Motor neuron (in vitro differentiated cells): ENCODE data around the gene ACOX3. TPM values are rescaled to one million over a fixed set of nuclear protein-coding genes. Genes with fewer than 3 reads are reported as not detected.
A peak's percentile ranks its signal among the peaks of the same experiment; 100 is the strongest.

Experiments
- ATAC-seq, 8 experiments: fragments of 200-7000 bp; cut with Tn5 transposase; replicated peaks in 6 of 8; 2 replicates each; pipeline ENCODE4 v1.8.0; 2021; ENCODE audit warnings: mild to moderate bottlenecking in 8 of 8, moderate library complexity in 8 of 8
- H3K27ac ChIP-seq, 2 donors: fragments of 250-450 bp; sonication (Bioruptor Pico); 2 replicates each; pipeline ENCODE4 v1.9.0; 2021; ENCODE audit warnings: antibody characterized with exemption in 2 of 2, mild to moderate bottlenecking in 2 of 2, moderate library complexity in 1 of 2
- H3K4me1 ChIP-seq, 2 donors: fragments of 250-450 bp; sonication (Bioruptor Pico); replicated peaks in 1 of 2; 2 replicates each; pipeline ENCODE4 v1.6.1; 2021; ENCODE audit warnings: antibody characterized with exemption in 2 of 2, mild to moderate bottlenecking in 2 of 2, moderate library complexity in 1 of 2
- H3K4me3 ChIP-seq, 5 donors: fragments of 250-450 bp; sonication (Bioruptor Pico); 2 replicates each; pipeline ENCODE4 v1.9.0; 2021; ENCODE audit warnings: antibody characterized with exemption in 5 of 5, mild to moderate bottlenecking in 5 of 5, moderate library complexity in 4 of 5
- WGBS, 10 experiments: fragments of 450-650 bp; shearing (Covaris generic); methylation state at CpG; one replicate each; pipeline ENCODE4 v1.0.0; 2022; 5-methylcytosine and 5-hydroxymethylcytosine counted together
- in situ Hi-C, 9 experiments: fragments of 400-800 bp; cut with MboI; loops; one replicate each; pipeline ENCODE4 v1.15.0; 2021; ENCODE audit warnings: low sequenced_read_pairs in 9 of 9, low pct_unique_long_range_greater_than_20kb in 2 of 9; ENCODE audit not compliant: unreplicated experiment in 9 of 9
- total RNA-seq, 8 experiments: library from RNA; unstranded; fragments of 300-600 nt; gene quantifications; 2 replicates each; pipeline versions ENCODE4 v1.2.3 to v1.2.4, GENCODE V29; 2022

The ACOX3 gene
- total RNA-seq, 8 experiments from 2014 or later: 6.9 to 19.7 (median 12.6) TPM

DNA sequence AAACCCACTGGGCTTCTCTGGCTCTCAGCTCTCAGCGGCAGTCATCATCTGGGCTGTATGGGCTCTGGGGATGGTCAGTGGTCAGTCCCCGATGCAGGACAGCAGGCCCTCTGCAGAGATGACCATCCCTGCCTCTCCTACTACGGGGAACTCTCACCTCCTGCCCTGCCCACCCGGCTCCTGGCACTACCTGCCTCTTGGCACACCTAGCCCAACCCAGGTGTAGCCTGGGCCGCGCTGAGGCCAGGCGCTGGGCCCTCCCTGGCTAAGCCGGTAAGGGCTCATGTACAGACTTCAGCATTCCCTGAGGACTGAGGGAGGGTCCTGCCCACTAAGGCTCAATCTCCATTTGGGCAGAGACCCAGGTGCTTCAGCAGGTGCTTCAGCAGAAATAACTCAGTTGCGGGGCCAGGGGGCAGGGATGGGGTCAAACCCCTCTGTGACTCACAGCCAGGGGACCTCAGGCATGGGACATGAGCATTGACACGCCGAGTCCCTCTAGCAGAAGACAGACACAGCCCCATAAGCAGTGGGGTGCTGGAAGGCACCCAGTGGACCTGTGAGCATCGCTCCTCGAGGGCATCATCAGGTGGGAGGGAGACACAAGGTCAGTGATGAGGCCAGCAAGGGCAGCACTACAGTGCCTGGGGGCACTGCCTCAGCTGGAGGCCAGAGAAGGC is 71.0 kb downstream of the ACOX3 start:
- no peak overlapping the region for H3K4me3 ChIP-seq
- in situ Hi-C loops: no loop called here
- no peak overlapping the region for H3K27ac ChIP-seq
- ATAC-seq: no peak
- H3K4me1 ChIP-seq: peaks cover 0 to 9% of the 10 kb centered on the region in 2 donors
- 87 to 93% methylated on average over 3 of the region's 13 CpGs; no CpG with 5 or more reads in 8 of the 10 experiments for WGBS, 10 experiments

- in situ Hi-C loops: no loop called here
- H3K4me3 ChIP-seq: no peak overlapping the region
- no peak overlapping the region for H3K27ac ChIP-seq
- no peak for ATAC-seq
- 100% methylated on average over 1 of the region's 12 CpGs; no CpG with 5 or more reads in 8 of the 10 experiments for WGBS, 10 experiments
- H3K4me1 ChIP-seq: peaks cover 0 to 9% of the 10 kb centered on the region in 2 donors
Observed at GRCh38 chr4:8368998-8369397, 71.5 kb downstream of the ACOX3 start.

DNA sequence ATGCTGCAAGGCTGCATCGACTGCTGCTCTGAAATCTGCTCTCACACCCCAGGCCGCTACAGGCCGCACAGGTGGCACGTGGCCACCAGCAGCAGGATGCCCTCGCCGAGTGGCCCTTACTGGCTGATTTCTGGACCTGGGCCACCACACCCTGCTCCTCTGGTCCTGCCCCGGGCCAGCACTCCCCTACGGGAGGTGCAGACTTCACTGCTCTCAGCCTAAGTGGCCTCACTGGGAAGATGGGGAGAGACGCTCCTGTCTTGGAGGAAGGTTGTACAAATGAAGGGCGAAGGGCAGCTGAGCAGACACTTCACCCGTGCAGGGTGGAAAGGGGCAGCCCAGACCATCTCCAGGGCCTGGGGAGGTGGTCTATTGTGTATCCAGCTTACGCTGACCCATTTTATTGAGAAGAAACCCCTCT is 72.5 kb downstream of the ACOX3 start:
- H3K4me1 ChIP-seq: peaks cover 0 to 9% of the 10 kb centered on the region in 2 donors
- in situ Hi-C loops: no loop called here
- 93 to 100% (median 100%) methylated on average over 2 to 8 of the region's 12 CpGs; no CpG with 5 or more reads in 7 of the 10 experiments for WGBS, 10 experiments
- no peak overlapping the region for H3K4me3 ChIP-seq
- no peak for ATAC-seq
- H3K27ac ChIP-seq: no peak overlapping the region

DNA sequence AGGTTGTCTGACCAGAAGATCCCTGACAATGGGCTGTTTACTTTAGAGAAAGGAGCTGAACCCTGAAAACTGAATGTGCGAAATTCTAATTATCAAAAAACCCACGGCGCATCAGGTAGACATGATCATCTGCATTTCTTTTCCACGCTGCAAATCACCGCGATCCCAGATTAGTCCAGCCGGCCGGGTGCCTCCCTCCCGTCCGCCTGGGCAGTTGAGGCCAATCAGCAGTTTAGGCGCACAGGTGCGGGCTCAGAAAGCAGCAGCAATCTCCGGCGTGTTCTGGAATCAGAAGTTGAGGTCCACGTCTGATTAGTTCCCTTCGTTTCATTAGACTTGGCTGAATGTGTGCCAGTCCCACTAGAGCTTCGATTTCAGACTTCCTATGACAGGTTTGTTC is 73.9 kb downstream of the ACOX3 start:
- peaks cover 0 to 6% of the 10 kb centered on the region in 2 donors for H3K4me1 ChIP-seq
- ATAC-seq: no peak
- no peak overlapping the region for H3K27ac ChIP-seq
- in situ Hi-C loops: no loop called here
- H3K4me3 ChIP-seq: no peak overlapping the region
- WGBS, 10 experiments: 83 to 100% (median 90%) methylated on average over 1 to 13 of the region's 17 CpGs; no CpG with 5 or more reads in 1 of the 10 experiments

DNA sequence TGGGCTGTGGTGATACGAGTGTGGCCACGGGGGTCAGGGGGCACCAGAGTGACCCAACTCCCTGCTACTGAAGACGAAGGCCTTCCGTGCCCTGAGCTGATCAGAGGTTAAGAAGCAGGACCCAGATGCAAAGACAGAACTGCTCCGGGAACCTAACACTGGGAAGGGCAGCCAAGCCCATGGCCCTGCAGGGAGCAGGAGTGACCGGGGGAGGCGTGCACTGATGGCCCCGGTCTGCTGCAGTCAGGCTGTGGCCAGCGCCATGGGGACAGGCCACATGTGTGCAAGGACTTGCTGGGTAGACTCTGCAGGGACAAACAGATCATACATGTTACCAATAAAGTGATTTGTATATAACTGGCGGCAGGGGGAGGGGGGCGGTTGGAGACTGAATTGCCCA is 74.6 kb downstream of the ACOX3 start:
- 66 to 100% (median 92%) methylated on average over 1 to 7 of the region's 11 CpGs; no CpG with 5 or more reads in 2 of the 10 experiments for WGBS, 10 experiments
- no peak overlapping the region for H3K4me3 ChIP-seq
- no peak overlapping the region for H3K27ac ChIP-seq
- H3K4me1 ChIP-seq: peaks cover 0 to 4% of the 10 kb centered on the region in 2 donors
- peak in 1 of 8 experiments; percentile 10 for ATAC-seq
- in situ Hi-C loops: no loop called here

- in situ Hi-C loops: no loop called here
- no peak for ATAC-seq
Observed at GRCh38 chr4:8365353-8365752, 75.2 kb downstream of the ACOX3 start.

GRCh38 chr4:8364848-8365350 is 75.6 kb downstream of the ACOX3 start:
- 87 to 100% (median 100%) methylated on average over 1 to 3 of the region's 12 CpGs; no CpG with 5 or more reads in 3 of the 10 experiments for WGBS, 10 experiments
- in situ Hi-C loops: no loop called here
- no peak overlapping the region for H3K4me3 ChIP-seq
- no peak for ATAC-seq
- H3K4me1 ChIP-seq: no peaks in the 10 kb centered on the region
- no peak overlapping the region for H3K27ac ChIP-seq

More at GRCh38 chr4:8365353-8365752, 75.2 kb downstream of the ACOX3 start:
- no peaks in the 10 kb centered on the region for H3K4me1 ChIP-seq
- no peak overlapping the region for H3K27ac ChIP-seq
- no peak overlapping the region for H3K4me3 ChIP-seq
- 60 to 100% (median 100%) methylated on average over 1 to 9 of the region's 13 CpGs; no CpG with 5 or more reads in 3 of the 10 experiments for WGBS, 10 experiments

DNA sequence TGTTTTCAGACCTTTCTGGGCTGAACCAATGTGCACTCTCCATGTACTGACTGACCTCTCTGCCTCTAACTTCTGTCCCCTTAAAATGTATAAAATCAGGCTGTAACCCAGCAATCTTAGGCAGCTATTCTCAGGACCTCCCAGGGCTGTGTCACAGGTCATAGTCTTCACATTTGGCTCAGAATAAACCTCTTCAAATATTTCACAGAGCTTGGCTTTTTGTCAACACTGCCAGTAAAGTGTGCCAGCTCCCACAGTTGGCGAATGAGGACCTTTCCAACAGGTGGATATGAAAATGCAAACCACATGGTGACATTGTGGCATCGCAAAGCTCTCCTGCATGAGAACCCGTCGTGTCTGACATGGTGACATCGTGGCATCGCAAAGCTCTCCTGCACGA is 76.4 kb downstream of the ACOX3 start:
- ATAC-seq: no peak
- H3K4me3 ChIP-seq: no peak overlapping the region
- 73 to 100% (median 83%) methylated on average over 1 to 7 of the region's 7 CpGs; no CpG with 5 or more reads in 3 of the 10 experiments for WGBS, 10 experiments
- no peak overlapping the region for H3K27ac ChIP-seq
- in situ Hi-C loops: no loop called here
- H3K4me1 ChIP-seq: no peaks in the 10 kb centered on the region

DNA sequence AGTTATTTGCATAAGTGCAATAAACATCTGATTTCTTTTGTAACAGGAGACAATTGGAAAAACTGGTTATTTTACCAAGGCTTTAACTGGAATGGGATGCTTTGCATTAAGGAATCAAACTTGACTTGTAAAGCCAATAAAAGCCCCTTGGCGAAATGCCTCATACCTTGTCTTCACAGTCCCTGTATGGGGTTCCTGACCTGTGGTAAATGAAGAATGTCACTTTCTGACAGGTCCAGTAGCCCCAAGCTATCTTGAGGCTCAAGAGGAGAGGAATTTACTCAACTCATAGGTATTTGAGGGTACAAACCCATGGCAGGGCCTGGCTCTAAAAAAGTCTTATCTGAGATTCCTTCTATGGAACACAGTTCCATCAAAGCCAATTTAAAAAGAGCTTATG is 78.0 kb downstream of the ACOX3 start:
- WGBS, 10 experiments: 0 to 100% (median 90%) methylated on average over 1 of the region's 1 CpG; no CpG with 5 or more reads in 3 of the 10 experiments
- H3K27ac ChIP-seq: no peak overlapping the region
- in situ Hi-C loops: no loop called here
- peaks cover 12 to 14% of the 10 kb centered on the region in 2 donors for H3K4me1 ChIP-seq
- H3K4me3 ChIP-seq: no peak overlapping the region
- no peak for ATAC-seq

DNA sequence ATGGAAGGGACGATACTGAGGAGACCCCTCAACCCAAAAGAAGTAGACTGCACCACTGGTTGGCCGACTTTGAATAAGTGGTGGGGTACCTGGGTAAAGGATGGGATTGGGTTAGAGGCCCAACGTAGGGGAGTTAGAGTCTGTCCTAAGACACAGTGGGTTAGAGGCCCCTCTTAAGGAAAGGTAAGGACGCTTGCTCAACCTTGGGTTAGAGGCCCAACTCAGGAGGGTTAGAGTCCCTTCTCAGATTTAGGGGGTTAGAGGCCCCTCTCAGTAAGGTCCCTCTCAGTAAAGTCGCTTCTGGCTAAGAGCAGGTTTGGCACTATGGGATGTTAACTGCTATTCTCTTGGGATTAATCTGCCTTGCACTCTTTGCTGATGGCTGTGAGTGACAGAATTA is 81.3 kb downstream of the ACOX3 start:
- Histone ChIP-seq H3K4me3 (no peak overlapping the region), H3K27ac (no peak overlapping the region), H3K4me1 (peaks cover 15 to 20% of the 10 kb centered on the region in 2 donors)
- no peak for ATAC-seq
- in situ Hi-C loops: no loop called here
- WGBS, 10 experiments: 33 to 100% (median 75%) methylated on average over 1 to 3 of the region's 5 CpGs

DNA sequence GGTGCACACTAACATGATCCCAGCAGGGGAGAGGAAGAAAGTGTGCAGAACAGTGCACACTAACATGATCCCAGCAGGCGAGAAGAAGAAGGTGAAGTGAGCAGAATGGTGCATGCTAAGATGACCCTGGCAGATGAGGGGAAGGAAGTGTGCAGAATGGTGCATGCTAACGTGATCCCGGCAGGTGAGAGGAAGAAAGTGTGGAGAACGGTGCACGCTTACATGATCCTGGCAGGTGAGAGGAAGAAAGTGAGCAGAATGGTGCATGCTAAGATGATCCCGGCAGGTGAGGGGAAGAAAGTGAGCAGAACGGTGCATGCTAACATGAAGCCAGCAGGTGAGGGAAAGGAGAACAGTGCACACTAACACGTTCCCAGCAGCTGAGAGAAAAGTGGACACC is 83.7 kb downstream of the ACOX3 start:
- ATAC-seq: no peak
- 79 to 93% (median 90%) methylated on average over 3 to 8 of the region's 8 CpGs; no CpG with 5 or more reads in 2 of the 10 experiments for WGBS, 10 experiments
- Histone ChIP-seq H3K4me1 (peaks cover 20 to 26% of the 10 kb centered on the region in 2 donors), H3K27ac (no peak overlapping the region), H3K4me3 (no peak overlapping the region)
- in situ Hi-C loops: no loop called here

- no peak for ATAC-seq
- Histone ChIP-seq H3K27ac (no peak overlapping the region), H3K4me3 (no peak overlapping the region), H3K4me1 (peaks cover 22 to 33% of the 10 kb centered on the region in 2 donors)
- 5 to 82% (median 67%) methylated on average over 2 to 8 of the region's 8 CpGs for WGBS, 10 experiments
- in situ Hi-C loops: no loop called here
Observed at GRCh38 chr4:8355864-8356565, 84.5 kb downstream of the ACOX3 start.

DNA sequence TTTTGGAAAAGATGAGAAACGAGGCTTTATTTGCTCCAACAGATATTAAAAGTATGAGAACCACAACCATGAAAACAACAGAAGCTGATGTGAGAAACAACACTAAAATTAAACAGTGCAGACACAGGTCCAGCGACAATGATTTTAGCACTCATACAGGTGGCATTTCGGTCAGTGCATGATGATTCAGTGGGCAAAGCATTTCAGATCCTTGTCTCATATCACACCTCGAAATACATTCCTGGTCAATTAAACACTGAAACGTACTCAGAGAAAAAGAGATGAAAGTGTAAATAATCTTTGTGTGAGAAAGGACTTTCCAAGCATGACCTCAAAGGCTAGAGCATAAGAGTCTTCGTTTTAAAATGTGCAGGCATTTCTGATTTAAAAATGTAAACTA is 85.2 kb downstream of the ACOX3 start:
- no peak for ATAC-seq
- in situ Hi-C loops: no loop called here
- Histone ChIP-seq H3K4me3 (no peak overlapping the region), H3K27ac (no peak overlapping the region), H3K4me1 (peaks cover 22 to 36% of the 10 kb centered on the region in 2 donors)
- WGBS, 10 experiments: 28 to 100% (median 67%) methylated on average over 1 to 6 of the region's 6 CpGs
